DMS 273 (cell line): Measurements from ENCODE around the gene CCDC87.
A peak's percentile ranks its signal among the peaks of the same experiment; 100 is the strongest.
"Not testable (repeated sequence)": the region's sequence is repeated elsewhere in the genome, so short reads cannot be mapped to it uniquely, and the experiment has no call there.

Experiments
- DNase-seq: peaks from one replicate; lab custom pipeline; 2025; ENCODE audit not compliant: unreplicated experiment; lab: John Stamatoyannopoulos, UW

The CCDC87 gene

DNA sequence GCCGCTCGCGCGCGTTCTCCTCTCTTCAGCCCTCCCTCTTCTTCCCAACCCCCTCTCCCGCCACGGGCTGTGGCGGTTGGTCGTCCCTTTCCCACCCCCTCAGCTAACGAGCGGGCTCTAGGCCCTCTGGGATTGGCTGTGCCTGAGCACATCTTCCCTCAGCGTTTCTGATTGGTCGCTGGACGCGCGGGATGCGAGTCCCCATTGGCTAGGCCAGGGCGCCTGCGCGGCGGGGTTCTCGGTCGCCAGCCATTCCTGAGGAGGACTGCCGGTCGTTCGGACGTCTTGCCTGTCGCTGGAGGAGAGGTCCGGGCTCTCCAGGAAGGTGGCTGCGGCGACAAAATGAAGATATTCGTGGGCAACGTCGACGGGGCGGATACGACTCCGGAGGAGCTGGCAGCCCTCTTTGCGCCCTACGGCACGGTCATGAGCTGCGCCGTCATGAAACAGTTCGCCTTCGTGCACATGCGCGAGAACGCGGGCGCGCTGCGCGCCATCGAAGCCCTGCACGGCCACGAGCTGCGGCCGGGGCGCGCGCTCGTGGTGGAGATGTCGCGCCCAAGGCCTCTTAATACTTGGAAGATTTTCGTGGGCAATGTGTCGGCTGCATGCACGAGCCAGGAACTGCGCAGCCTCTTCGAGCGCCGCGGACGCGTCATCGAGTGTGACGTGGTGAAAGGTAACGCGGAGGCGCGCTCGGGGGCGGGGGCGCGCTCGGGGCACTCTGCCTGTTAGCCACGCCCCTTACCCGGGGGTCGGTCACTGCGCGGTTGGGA is 23.7 kb upstream of the CCDC87 start, which contains the start of gene RBM14:
RBM14 (plus strand) TSS at position 252 of the 776 bp plus-strand sequence; CDS start at position 343, 91 bp downstream.
- peak; percentile 99 for DNase-seq

DNA sequence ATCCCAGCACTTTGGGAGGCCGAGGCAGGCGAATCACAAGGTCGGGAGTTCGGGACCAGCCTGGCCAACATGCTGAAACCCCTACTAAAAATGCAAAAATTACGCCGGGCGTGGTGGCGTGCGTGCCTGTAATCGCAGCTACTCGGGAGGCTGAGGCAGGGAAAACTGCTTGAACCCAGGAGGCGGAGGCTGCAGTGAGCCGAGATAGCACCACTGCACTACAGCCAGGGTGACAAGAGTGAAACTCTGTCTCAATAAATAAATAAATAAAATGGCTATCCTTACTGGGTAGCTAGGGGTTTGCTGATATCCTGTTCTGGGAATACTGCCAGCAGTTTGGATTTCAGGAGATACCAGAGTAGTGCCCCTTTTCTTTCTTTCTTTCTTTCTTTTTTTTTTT is 21.2 kb upstream of the CCDC87 start:
- peak; percentile 15 for DNase-seq

DNA sequence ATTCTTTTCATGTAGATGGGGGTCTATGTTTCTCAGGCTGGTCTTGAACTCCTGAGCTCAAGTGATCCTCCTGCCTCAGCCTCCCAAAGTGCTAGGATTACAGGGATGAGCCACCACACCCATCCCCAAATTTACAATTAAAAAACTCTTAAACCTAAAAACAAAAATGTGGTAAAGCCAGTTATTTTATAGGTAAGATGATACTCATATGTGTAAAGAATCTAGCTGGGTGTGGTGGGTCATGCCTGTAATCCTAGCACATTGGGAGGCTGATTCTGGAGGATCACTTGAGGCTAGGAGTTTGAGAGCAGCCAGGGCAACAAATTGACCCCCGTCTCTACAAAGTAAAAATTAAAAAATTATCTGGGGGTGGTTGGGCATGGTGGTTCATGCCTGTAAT is 19.6 kb upstream of the CCDC87 start:
- DNase-seq: no peak

DNA sequence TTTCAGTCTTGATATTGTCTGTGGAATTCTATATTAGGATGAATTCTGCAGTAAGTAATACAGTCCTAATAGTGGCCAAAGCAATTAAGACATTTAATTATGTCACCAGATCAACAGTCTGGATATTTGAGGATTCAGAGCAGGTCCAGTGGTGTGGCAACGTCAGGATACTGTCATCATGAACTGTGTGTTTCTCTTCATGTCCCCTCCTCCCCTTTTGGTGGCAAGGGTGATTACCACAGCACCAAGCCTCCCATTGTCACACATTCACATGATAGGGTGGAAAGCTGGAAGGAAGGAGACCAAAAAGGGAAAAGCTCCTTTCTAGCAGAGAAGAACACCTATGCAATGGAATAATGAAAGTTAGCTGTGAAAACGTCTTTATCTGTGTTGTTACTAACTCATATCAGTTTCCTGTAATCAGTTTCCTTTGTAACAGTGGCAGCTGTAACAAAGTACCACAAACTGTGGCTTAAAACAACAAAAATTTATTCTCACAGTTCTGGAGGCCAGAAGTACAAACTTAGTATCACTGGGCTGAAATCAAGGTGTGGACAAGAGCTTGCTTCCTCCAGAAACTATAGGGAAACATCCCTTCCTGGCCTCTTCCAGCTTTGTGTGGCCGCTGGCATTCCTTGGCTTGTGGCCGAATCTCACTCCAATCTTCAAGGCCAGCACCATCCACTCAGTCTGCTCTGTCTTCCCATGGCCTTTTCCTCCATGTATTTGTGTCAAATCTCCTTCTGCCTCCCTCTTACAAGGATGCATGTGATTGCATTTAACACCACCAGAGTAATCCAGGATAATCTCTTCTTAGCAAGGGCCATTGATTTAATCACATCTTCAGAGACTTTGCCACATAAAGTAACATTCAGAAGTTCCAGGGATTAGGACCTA is 17.1 kb upstream of the CCDC87 start:
- DNase-seq: no peak

DNA sequence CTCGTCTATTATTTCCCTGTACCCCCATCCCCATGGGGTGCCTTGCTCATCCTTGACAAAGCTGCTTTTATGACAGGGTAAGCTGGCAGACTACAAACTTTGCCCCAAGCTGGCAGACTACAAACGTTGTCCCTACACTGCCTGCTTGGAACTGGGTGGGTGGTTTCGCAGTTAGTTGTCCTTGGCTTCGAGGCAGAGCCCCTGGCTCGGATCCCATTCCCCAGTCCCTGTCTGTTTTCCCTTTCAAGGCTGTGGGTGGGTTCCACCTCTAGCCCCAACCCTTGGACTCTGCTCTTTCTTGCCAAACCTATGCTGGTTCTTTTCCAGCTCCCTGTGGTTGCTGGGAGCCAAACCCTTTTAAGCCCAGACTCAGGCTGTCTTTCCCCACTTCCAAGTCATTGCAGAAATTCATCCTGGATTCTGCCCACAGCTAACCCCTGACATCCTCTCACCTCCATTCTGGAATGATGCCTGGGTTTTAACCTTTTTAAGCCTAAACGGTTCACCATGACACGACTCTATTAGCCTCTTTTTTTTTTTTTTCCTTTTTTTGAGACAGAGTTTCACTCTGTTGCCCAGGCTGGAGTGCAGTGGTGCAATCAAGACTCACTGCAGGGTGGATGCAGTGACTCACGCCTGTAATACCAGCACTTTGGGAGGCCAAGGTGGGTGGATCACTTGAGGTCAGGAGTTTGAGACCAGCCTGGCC is 14.4 kb upstream of the CCDC87 start:
- DNase-seq: peak; percentile 41

DNA sequence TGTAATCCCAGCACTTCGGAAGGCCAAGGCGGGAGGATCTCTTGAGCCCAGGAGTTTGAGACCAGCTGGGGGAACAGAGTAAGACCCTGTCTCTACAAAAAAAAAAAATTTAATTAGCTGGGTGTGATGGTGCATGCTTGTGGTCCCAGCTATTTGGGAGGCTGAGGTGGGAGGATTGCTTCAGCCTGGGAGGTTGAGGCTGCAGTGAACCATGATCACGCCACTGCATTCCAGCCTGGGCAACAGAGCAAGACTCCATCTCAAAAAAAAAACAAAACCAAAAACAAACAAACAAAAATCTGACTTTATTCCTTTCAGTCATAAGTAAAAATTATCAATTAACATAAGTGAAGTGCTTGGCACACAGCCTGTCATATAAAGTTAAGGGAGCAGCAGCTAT is 13.7 kb upstream of the CCDC87 start:
- not testable (repeated sequence) for DNase-seq

DNA sequence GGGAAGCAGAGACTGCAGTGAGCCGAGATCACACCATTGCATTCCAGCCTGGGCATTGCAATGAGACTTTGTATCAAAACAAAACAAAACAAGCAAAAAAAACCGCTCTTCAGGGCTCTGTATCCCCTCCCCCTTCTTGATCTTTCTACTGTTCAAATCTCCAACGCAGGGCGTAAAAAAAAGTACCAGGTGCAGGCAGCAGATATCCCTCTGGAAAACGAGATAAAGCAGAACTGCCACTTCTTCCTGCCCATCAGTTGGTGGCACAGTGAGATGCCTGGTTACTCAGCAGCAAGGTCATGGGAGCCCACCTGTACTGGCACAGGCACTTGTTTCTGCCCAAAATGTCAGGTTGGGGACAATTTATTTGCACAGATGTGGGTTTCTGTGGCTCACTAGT is 11.3 kb upstream of the CCDC87 start:
- no peak for DNase-seq

DNA sequence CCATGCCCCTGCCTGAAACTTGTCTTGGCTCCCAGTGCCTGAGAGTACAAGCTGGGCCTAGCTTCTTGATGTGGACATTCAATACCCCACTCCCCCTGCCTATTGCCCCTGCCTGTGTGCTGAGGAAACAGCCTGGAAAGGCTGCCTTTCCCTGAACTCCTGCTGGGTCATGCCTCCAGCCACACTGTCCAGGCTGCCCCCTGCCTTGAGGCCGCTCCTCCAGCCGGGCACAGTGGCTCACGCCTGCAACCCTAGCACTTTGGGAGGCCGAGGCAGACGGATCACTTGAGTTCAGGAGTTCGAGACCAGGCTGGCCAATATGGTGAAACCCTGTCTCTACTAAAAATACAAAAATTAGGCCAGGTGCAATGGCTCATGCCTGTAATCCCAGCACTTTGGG is 10.2 kb upstream of the CCDC87 start:
- DNase-seq: no peak

DNA sequence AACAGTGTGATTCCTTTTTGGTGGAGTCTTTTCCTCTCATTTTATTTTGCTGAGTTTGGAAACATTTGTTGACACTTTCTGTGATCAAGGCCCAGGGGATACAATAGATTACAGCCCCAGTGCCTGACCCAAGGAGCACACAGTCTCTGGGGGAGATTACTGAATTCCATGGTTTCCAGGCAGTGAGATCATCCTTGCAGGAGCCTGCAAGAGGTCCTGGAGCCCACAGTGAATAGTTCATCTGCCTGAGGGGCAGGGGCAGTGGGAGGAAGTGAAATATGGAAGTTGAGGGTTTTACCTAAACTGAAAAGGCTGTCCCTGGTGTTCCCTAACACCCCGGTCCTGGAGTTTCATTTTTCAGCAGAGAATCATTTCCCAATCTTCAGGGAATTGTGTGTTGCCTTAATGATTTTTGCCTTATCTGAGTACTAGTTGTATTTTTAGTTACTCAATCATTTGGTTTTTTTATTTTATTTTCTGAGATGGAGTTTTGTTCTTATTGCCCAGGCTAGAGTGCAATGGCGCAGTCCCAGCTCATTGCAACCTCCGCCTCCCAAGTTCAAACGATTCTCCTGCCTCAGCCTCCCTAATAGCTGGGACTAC is 7.9 kb upstream of the CCDC87 start:
- no peak for DNase-seq

DNA sequence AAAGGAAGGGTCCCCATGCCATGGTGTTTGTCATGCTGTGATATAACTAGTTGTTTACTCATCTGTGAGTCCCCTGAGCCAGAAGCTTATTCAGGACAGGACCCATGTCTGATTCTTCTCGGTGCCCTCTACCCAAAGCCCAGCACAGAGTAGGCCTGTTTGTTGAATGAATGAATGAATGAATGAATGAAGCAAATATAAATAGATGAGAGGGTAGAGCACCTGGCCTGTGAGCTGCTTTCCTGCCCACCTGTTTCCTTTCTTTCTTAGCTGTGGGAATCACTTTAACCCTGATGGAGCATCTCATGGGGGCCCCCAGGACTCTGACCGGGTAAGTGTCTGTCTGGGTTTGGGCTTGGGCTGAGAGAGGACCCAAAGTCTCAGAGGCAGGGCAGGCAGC is 7.4 kb upstream of the CCDC87 start:
- no peak for DNase-seq

DNA sequence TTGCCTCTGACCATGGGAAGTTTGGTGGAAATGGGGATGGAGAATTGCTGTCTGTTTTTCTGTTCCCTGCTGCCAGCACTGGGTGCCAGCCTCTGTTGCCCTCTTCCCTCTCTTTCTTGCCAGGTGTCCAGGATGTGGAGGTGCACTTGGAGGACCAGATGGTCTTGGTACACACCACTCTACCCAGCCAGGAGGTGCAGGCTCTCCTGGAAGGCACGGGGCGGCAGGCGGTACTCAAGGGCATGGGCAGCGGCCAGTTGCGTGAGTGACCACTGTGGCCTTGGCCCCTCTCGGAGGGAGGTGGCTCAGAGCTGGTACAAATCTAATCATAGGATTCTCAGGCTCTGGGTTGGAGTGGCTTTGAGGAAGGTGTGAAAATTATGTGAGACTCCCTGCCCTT is 6.1 kb upstream of the CCDC87 start:
- DNase-seq: no peak

DNA sequence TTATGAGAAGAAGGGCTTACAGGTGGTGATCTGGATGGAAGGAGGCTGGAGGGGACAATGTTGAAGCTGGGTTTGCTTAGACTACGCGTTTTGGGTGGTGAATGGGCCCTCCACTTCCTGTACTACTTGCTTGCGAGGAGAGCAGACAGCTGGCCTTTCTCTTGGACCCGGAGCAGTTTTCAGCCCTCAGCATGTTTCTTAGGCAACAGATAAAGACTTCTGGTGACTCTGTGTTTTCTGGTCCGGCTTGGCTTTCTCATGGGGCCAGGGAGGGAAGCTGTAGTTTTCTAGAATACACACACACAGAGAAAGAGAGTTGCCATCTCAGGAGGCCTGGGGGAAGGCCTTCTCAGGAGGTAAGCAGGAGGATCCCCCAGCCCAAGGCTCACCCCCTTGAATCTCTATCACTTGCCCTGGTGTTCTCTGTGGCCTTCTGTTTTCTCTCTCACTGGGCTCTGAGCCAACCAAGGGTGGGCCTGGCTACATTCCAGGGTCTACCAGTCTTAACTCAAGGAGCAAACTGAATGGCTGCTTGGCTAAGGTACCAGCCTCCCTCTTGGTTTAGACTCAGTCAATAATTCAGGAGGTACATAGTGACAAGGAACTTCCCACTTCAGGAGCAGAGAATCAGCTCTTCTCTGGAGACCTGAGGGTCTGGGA is 2.5 kb upstream of the CCDC87 start:
- DNase-seq: peak; percentile 51

DNA sequence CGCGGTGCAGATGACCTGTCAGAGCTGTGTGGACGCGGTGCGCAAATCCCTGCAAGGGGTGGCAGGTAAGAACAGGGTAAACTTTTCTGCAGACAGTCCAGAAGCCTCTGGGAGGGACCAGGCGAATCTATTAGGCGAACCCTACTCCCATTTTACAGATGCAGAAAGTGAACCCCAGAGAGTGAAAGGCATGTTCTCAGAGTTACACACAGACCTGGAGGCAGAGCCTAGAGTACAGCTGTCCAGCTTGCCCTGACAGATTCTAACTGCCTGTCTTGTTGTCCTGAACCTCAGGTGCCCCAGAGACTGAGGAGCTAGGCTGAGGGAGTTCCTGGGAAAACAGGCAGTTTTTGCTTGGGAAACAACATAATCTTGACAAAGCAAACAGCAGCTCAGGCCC is 787 bp upstream of the CCDC87 start:
- DNase-seq: no peak

DNA sequence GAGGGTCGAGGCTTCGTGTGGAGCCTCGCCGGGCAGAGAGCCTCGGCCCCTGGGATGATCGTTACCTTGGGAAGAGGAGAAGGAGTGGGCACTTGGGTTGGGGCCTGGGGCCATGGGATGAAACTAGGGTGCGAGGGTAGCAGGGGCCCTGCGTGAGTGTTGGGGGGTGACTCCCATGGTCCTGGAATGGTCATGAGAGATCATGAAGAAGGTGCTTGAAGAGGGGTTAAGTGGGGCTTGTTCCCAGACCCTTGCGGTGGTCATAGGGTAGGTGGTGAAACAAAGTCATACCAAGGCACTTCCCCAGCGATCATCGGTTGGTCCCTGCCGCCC is 406 bp upstream of the CCDC87 start:
- DNase-seq: no peak

DNA sequence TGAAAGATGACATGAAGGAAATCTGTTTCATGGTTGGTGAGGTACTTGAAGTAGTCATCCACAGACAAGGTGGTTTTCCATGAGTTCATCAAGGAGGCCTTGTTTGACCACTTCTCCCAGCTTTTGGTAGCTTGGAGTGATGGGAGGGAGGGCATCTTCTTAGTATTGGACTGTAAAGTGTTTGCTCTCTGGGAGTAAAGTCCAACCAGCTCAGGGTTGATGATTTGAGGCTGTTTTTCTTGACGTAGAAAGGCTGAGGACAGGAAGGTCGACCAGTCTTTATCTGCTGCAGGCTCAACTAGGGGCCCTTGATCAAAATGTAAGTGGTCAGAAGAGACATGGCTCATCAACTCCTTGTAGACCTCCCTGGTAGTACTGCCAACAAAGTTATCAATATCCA is 1.7 kb downstream of the CCDC87 start:
- no peak for DNase-seq

DNA sequence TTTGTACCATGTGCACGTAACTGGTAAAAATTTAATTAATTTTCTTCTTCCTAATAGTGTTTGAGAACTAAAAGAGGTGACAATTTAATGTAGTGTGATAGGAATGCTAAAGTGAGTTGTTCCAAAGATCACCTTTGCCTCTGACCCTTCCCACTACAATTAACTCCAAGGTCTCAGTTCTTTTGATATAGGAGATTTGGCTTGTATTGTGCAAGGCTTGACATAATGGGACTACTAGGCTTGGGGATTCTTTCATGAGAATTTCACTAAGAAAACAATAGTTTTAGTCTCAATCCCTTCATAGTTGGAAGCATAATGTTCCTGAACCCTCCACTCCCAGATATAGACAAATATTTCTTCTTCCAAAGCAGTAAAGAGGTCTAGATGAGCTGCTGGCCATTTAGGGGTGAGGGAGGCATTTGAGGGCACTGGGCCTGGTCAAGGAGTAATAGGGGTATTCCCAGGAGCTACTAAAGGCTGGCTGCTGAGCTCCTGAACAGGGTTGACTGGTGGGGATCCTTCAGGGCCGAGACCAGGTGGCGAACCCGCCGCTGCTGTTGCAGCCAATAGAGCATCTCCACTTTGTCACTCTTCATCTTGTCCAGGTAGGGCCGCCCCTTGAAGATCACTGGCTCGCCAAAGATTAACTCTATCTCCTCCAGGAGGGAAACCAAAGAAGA is 2.7 kb downstream of the CCDC87 start:
- DNase-seq: no peak

DNA sequence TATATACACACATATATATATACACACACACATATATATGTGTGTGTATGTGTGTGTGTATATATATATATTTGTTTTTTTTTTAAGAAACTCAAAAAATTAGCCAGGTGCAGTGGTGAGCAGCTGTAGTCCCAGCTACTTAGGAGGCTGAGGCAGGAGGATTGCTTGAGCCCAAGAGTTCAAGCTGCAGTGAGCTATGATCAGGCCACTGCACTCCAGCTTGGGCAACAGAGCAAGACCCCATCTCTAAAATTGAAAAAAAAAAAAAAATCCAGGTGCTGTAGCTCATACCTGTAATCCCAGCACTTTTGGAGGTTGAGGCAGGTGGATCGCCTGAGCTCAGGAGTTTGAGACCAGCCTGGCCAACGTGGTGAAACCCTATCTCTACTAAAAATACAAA is 3.5 kb downstream of the CCDC87 start:
- not testable (repeated sequence) for DNase-seq

DNA sequence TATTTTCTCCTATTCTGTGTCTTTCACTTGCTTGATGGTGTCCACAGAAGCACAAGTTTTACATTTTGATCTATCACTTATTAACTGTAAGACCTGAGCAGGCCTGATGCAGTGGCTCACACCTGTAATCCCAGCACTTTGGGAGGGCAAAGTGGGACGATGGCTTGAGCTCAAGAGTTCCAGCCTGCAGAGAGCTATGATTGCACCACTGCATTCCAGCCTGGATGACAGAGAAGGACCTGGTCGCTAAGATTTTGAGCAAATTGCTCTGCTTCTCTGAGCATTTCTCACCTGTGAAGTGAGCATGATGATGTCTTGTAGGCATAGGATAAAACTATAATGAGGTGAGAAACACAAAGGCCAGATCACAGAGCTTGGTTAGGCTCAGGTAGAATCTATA is 6.7 kb downstream of the CCDC87 start:
- DNase-seq: no peak

DNA sequence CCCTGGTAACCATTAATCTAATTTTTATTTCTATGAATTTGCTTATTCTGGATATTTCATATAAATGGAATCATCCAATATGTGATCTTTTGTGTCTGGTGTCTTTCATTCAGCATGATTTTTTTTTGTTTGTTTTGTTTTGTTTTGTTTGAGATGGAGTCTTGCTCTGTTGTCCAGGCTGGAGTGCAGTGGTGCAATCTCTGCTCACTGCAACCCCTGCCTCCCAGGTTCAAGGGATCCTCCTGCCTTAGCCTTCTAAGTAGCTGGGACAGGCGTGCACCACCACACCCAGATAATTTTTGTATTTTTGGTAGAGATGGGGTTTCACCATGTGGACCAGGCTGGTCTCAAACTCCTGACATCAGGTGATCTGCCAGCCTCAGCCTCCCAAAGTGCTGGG is 7.4 kb downstream of the CCDC87 start:
- DNase-seq: not testable (repeated sequence)

DNA sequence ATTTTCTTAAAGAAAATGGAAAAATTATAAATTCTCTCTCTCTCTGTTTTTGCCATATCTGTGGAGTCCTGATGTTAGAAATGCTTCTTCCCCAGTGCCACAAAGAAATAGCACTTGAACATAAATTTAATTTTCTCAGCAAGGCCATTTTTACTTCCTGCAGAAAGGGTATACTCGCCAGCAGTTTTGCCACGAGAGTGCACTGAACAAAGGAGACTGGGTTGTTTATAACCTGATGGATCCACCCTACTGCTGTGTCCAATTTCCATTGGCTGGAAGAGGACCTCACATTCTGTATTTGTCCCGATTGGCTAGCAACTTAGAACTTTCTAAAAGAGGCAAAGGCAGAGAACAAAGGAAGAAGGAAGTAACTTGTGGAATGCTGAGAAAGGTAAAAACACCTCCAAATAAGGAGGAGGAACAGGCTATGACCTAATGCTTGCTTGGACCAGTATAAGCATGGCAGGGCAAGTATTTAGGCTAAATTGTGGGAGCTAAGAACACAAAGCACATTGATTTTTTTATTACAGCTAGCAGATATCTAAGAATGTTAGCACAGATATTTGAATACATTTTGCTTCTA is 10.2 kb downstream of the CCDC87 start:
- not testable (repeated sequence) for DNase-seq
